ENCODE results near the gene USP37.

USP37 gene

GRCh38 chr2:218566296-218566695 is 1.9 kb downstream of the USP37 start (continued):
- TF ChIP-seq CREB5 (CRISPR knock-in tag; IDR thresholded peaks at IDR 0.05; ENCODE audit: low read depth) (no peak), ZFP30 (CRISPR knock-in tag; IDR thresholded peaks at IDR 0.05) (no peak), POU6F1 (CRISPR knock-in tag; IDR thresholded peaks at IDR 0.05; ENCODE audit: borderline replicate concordance, low read depth) (no peak), RARB (CRISPR knock-in tag; IDR thresholded peaks at IDR 0.05) (no peak), TOX (CRISPR knock-in tag; IDR thresholded peaks at IDR 0.05; ENCODE audit: borderline replicate concordance) (no peak), GLIS3 (CRISPR knock-in tag; IDR thresholded peaks at IDR 0.05) (no peak), ZNF565 (CRISPR knock-in tag; conservative IDR thresholded peaks at IDR 0.05; ENCODE audit: low read depth) (no peak), BACH2 (CRISPR knock-in tag; IDR thresholded peaks at IDR 0.05; ENCODE audit: borderline replicate concordance) (no peak)

GRCh38 chr2:218564056-218564455 is 4.1 kb downstream of the USP37 start:
- ATAC-seq = no peak
- no peak for TF ChIP-seq ZC3H10 (CRISPR knock-in tag; IDR thresholded peaks at IDR 0.05)
- TF ChIP-seq ZFP3 (CRISPR knock-in tag; IDR thresholded peaks at IDR 0.05) = no peak
- TF ChIP-seq ESRRG (CRISPR knock-in tag; IDR thresholded peaks at IDR 0.05) = no peak
- no peak for TF ChIP-seq CSRNP3 (CRISPR knock-in tag; IDR thresholded peaks at IDR 0.05)
- no peak for TF ChIP-seq TOX (CRISPR knock-in tag; IDR thresholded peaks at IDR 0.05; ENCODE audit: borderline replicate concordance)
- no peak for TF ChIP-seq ZFP30 (CRISPR knock-in tag; IDR thresholded peaks at IDR 0.05)
- no peak for TF ChIP-seq ZNF70 (CRISPR knock-in tag; IDR thresholded peaks at IDR 0.05)
- TF ChIP-seq ZNF565 (CRISPR knock-in tag; conservative IDR thresholded peaks at IDR 0.05; ENCODE audit: low read depth) = no peak
- no peak for TF ChIP-seq ZNF8 (CRISPR knock-in tag; IDR thresholded peaks at IDR 0.05)
- no peak for TF ChIP-seq BACH2 (CRISPR knock-in tag; IDR thresholded peaks at IDR 0.05; ENCODE audit: borderline replicate concordance)
- no peak for TF ChIP-seq POU6F1 (CRISPR knock-in tag; IDR thresholded peaks at IDR 0.05; ENCODE audit: borderline replicate concordance, low read depth)
- no peak for TF ChIP-seq TCF4 (CRISPR knock-in tag; IDR thresholded peaks at IDR 0.05; ENCODE audit: borderline replicate concordance)

DNA sequence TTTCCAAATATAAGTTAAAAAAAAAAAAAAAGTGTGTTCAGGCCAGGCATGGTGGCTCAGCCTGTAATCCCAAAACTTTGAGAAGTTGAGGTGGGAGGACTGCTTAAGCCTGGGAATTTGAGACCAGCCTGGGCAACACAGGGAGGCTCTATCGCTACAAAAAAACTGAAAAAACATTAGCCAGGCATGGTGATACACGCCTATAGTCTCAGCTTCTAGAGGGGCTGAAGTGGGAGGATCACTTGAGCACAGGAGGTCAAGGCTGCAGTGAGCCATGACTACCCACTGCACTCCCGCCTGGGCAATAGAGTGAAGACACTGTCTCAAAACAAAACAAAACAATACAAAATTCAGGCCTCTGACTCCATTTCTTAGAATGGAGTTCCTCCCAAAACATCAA is 9.2 kb downstream of the USP37 start:
- TF ChIP-seq ARNTL (CRISPR knock-in tag; IDR thresholded peaks at IDR 0.05; ENCODE audit: borderline replicate concordance, low read depth) (no peak), ZFP30 (CRISPR knock-in tag; IDR thresholded peaks at IDR 0.05) (no peak), PPARA (CRISPR knock-in tag; IDR thresholded peaks at IDR 0.05; ENCODE audit: borderline replicate concordance) (no peak), TOX (CRISPR knock-in tag; IDR thresholded peaks at IDR 0.05; ENCODE audit: borderline replicate concordance) (no peak), ZC3H10 (CRISPR knock-in tag; IDR thresholded peaks at IDR 0.05) (no peak), ESRRG (CRISPR knock-in tag; IDR thresholded peaks at IDR 0.05) (no peak), BACH2 (CRISPR knock-in tag; IDR thresholded peaks at IDR 0.05; ENCODE audit: borderline replicate concordance) (no peak), TSHZ2 (CRISPR knock-in tag; IDR thresholded peaks at IDR 0.05) (no peak), TCF4 (CRISPR knock-in tag; IDR thresholded peaks at IDR 0.05; ENCODE audit: borderline replicate concordance) (no peak)
- ATAC-seq = no peak

GRCh38 chr2:218557941-218558340 is 10.2 kb downstream of the USP37 start:
- ATAC-seq = no peak
- TF ChIP-seq SNAI2 (CRISPR knock-in tag; IDR thresholded peaks at IDR 0.05) (no peak), PPARA (CRISPR knock-in tag; IDR thresholded peaks at IDR 0.05; ENCODE audit: borderline replicate concordance) (no peak), OSR1 (CRISPR knock-in tag; IDR thresholded peaks at IDR 0.05) (no peak), CSDC2 (CRISPR knock-in tag; IDR thresholded peaks at IDR 0.05) (no peak), TSHZ2 (CRISPR knock-in tag; IDR thresholded peaks at IDR 0.05) (no peak), CSRNP3 (CRISPR knock-in tag; IDR thresholded peaks at IDR 0.05) (no peak)

Data from SK-N-SH treated with all-trans-retinoic acid at 6 μM for 48 hours (cell line).